HL-60 (cell line): ENCODE results near the gene AGAP1.

Experiments used
- CTCF ChIP-seq: IDR thresholded peaks from one replicate; pipeline ENCODE4 v1.5.1; 2011; ENCODE audit warnings: low read length, control low read depth, inconsistent platforms; ENCODE audit not compliant: insufficient read depth
- POLR2AphosphoS5 ChIP-seq: IDR thresholded peaks from 2 replicates; pipeline ENCODE4 v1.6.1; 2012; ENCODE audit warnings: low read depth

- TF ChIP-seq CTCF (no peak), POLR2AphosphoS5 (no peak)
Measured at GRCh38 chr2:236045251-236046235, 551.7 kb downstream of the AGAP1 start.
